ENCODE measurements around the gene ARHGEF26. TPM values are rescaled to one million over a fixed set of nuclear protein-coding genes. Genes with fewer than 3 reads are reported as not detected.

The ARHGEF26 gene
- total RNA-seq, 1 experiment from 2014 or later, result 20.8 TPM

DNA sequence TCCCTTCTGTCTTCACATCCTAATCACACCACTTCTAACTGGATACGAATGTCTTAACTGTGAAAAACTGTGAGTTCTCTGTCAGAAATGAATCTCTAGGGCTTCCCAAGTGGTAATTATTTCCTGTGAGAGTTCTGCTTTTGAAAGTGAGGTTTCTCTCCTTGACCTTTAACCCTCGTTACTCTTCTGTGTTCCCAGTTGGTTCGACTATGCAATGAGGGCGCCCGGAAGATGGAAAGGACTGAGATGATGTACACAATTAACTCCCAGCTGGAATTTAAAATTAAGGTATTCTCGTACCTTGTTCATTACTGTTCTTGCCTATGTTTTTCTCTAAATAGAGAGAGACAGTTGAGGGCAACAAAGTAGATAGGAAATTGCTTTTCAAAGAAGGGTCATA lies 96.5 kb downstream of the ARHGEF26 start:
- DNase-seq, result no peak
- intact Hi-C loops (cut with micrococcal nuclease; ENCODE audit: unreplicated experiment), result no loop called here
- no peak overlapping the region for H3K27ac Mint-ChIP-seq (ENCODE audit: unreplicated experiment)
- H3K36me3 ChIP-seq (ENCODE audit: control insufficient read depth, insufficient read depth, low read length), result no peaks in the 10 kb centered on the region
- no peaks in the 10 kb centered on the region for H3K4me1 ChIP-seq
- peaks cover 10% of the 10 kb centered on the region for H3K9me3 Mint-ChIP-seq (ENCODE audit: unreplicated experiment)
- CTCF ChIA-PET, result no interaction called here
- peaks cover 14% of the 10 kb centered on the region for H3K36me3 Mint-ChIP-seq (ENCODE audit: insufficient read depth, unreplicated experiment)
- H3K4me3 Mint-ChIP-seq (ENCODE audit: unreplicated experiment), result no peak overlapping the region
- H3K9me3 ChIP-seq, result no peaks in the 10 kb centered on the region
- H3K4me1 Mint-ChIP-seq (ENCODE audit: low read depth, unreplicated experiment), result no peaks in the 10 kb centered on the region
- TF ChIP-seq, protein P1, sequence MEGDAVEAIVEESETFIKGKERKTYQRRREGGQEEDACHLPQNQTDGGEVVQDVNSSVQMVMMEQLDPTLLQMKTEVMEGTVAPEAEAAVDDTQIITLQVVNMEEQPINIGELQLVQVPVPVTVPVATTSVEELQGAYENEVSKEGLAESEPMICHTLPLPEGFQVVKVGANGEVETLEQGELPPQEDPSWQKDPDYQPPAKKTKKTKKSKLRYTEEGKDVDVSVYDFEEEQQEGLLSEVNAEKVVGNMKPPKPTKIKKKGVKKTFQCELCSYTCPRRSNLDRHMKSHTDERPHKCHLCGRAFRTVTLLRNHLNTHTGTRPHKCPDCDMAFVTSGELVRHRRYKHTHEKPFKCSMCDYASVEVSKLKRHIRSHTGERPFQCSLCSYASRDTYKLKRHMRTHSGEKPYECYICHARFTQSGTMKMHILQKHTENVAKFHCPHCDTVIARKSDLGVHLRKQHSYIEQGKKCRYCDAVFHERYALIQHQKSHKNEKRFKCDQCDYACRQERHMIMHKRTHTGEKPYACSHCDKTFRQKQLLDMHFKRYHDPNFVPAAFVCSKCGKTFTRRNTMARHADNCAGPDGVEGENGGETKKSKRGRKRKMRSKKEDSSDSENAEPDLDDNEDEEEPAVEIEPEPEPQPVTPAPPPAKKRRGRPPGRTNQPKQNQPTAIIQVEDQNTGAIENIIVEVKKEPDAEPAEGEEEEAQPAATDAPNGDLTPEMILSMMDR (IDR thresholded peaks at IDR 0.05; ENCODE audit: insufficient read depth in 1 of 2, low read depth in 1 of 2, low read length in 1 of 2, severe bottlenecking in 1 of 2, unreplicated experiment in 1 of 2), result no peak
- POLR2A ChIA-PET, result no interaction called here
- H3K4me3 ChIP-seq (ENCODE audit: low read depth, low read length), result no peak overlapping the region
- no peaks in the 10 kb centered on the region for H3K27me3 Mint-ChIP-seq (ENCODE audit: insufficient read depth, unreplicated experiment)
- no peaks in the 10 kb centered on the region for H3K27me3 ChIP-seq (replicated peaks; ENCODE audit: control insufficient read depth, insufficient read depth, low read length)
- BruUV-seq (replicated peaks), result no TSS peak

DNA sequence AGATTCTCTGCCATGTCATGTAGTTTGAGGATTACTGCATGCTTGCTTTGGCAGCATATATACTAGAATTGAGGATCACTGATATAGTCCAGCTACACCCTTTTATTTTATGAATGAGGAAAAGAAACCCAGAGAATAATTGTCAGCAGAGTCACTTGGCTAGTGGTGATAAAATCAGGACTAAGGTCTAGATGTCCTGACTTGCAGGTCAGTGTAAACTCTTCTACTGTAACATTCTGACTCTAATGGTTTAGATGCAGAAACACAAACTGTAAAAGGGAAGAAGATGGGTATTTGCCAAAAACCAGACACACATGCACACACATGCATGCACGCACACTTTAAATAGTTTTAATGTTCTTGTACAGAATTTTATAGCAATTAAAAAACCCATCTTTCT lies 97.5 kb downstream of the ARHGEF26 start:
- H3K4me1 ChIP-seq, result no peaks in the 10 kb centered on the region
- no peak for DNase-seq
- intact Hi-C loops (cut with micrococcal nuclease; ENCODE audit: unreplicated experiment), result no loop called here
- Mint-ChIP-seq H3K4me1 (ENCODE audit: low read depth, unreplicated experiment) (no peaks in the 10 kb centered on the region), H3K36me3 (ENCODE audit: insufficient read depth, unreplicated experiment) (peaks cover 14% of the 10 kb centered on the region), H3K27ac (ENCODE audit: unreplicated experiment) (no peak overlapping the region), H3K9me3 (ENCODE audit: unreplicated experiment) (peaks cover 10% of the 10 kb centered on the region), H3K27me3 (ENCODE audit: insufficient read depth, unreplicated experiment) (no peaks in the 10 kb centered on the region), H3K4me3 (ENCODE audit: unreplicated experiment) (no peak overlapping the region)
- no peaks in the 10 kb centered on the region for H3K36me3 ChIP-seq (ENCODE audit: control insufficient read depth, insufficient read depth, low read length)
- ChIA-PET POLR2A (no interaction called here), CTCF (no interaction called here)
- H3K27me3 ChIP-seq (replicated peaks; ENCODE audit: control insufficient read depth, insufficient read depth, low read length), result no peaks in the 10 kb centered on the region
- BruUV-seq (replicated peaks), result no TSS peak
- H3K4me3 ChIP-seq (ENCODE audit: low read depth, low read length), result no peak overlapping the region
- no peaks in the 10 kb centered on the region for H3K9me3 ChIP-seq
- TF ChIP-seq, protein P1 (IDR thresholded peaks at IDR 0.05; ENCODE audit: insufficient read depth in 1 of 2, low read depth in 1 of 2, low read length in 1 of 2, severe bottlenecking in 1 of 2, unreplicated experiment in 1 of 2), result no peak

DNA sequence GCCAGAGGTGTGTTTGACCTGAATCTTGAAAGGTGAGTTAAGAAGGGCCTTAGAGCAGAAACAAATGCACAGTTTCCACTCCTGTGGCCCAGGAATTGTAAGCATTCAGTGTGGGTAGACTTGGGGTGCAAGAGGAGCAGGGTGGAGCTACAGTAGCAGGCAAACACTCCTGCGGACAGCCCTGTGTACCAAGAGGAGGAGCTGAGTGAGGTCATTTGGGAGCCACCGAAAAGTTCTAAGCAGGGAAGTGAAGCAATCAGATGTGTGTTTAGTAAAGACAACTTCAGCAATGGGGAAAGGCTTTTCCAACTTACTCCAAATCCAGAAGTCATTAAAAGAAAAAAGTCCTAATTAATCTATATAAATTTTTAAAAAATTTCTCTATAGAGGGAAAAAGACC lies 99.3 kb downstream of the ARHGEF26 start:
- Mint-ChIP-seq H3K36me3 (ENCODE audit: insufficient read depth, unreplicated experiment) (peaks cover 7% of the 10 kb centered on the region), H3K4me3 (ENCODE audit: unreplicated experiment) (no peak overlapping the region), H3K27ac (ENCODE audit: unreplicated experiment) (no peak overlapping the region), H3K27me3 (ENCODE audit: insufficient read depth, unreplicated experiment) (no peaks in the 10 kb centered on the region), H3K4me1 (ENCODE audit: low read depth, unreplicated experiment) (peaks cover 7% of the 10 kb centered on the region), H3K9me3 (ENCODE audit: unreplicated experiment) (peaks cover 2% of the 10 kb centered on the region)
- POLR2A ChIA-PET, result no interaction called here
- CTCF ChIA-PET, result interaction anchor here (0.5 kb wide), 1 partner anchor 9 kb away, joined by 4 read pairs; no protein-coding TSS in a partner anchor
- intact Hi-C loops (cut with micrococcal nuclease; ENCODE audit: unreplicated experiment), result no loop called here
- Histone ChIP-seq H3K4me1 (0 out of 2 replicates have a peak, but pooled peaks cover 5% of the 10 kb centered on the region), H3K4me3 (ENCODE audit: low read depth, low read length) (no peak overlapping the region), H3K9me3 (no peaks in the 10 kb centered on the region), H3K36me3 (ENCODE audit: control insufficient read depth, insufficient read depth, low read length) (no peaks in the 10 kb centered on the region), H3K27me3 (replicated peaks; ENCODE audit: control insufficient read depth, insufficient read depth, low read length) (no peaks in the 10 kb centered on the region)
- no TSS peak for BruUV-seq (replicated peaks)
- TF ChIP-seq, protein P1 (IDR thresholded peaks at IDR 0.05; ENCODE audit: insufficient read depth in 1 of 2, low read depth in 1 of 2, low read length in 1 of 2, severe bottlenecking in 1 of 2, unreplicated experiment in 1 of 2), result no peak
- DNase-seq, result no peak
